SKM-1 treated with dmso at 0.1 percent for 144 hours (cell line): ENCODE measurements around the gene JUNB.

Experiments
- DNase-seq: peaks from one replicate; lab custom pipeline; 2025; ENCODE audit not compliant: unreplicated experiment; lab: John Stamatoyannopoulos, UW

Gene JUNB

GRCh38 chr19:12773571-12773970 lies 17.7 kb upstream of the JUNB start:
- DNase-seq, result no peak

GRCh38 chr19:12774588-12775555 lies 16.4 kb upstream of the JUNB start, which contains the start of gene HOOK2:
Gene HOOK2, minus strand, starts transcription at chr19:12775552. Its CDS starts 103 bp downstream, at chr19:12775449.
- no peak for DNase-seq

- peak; percentile 63 for DNase-seq
These were observed 13.9 kb upstream of the JUNB start for GRCh38 chr19:12777217-12778016.

GRCh38 chr19:12778017-12778904 lies 13.0 kb upstream of the JUNB start:
- DNase-seq, result no peak

- no peak for DNase-seq
These were observed 12.5 kb upstream of the JUNB start for GRCh38 chr19:12778905-12779161.

- no peak for DNase-seq
These were observed 11.9 kb upstream of the JUNB start for GRCh38 chr19:12779162-12779993.

GRCh38 chr19:12782174-12782423 lies 9.2 kb upstream of the JUNB start:
- DNase-seq, result no peak

GRCh38 chr19:12782424-12783290 lies 8.6 kb upstream of the JUNB start:
- no peak for DNase-seq

GRCh38 chr19:12783291-12783848 lies 7.9 kb upstream of the JUNB start:
- DNase-seq, result no peak

- no peak for DNase-seq
These were observed 7.4 kb upstream of the JUNB start for GRCh38 chr19:12783849-12784393.

- no peak for DNase-seq
These were observed 6.9 kb upstream of the JUNB start for GRCh38 chr19:12784394-12784870.

- no peak for DNase-seq
These were observed 6.3 kb upstream of the JUNB start for GRCh38 chr19:12784871-12785430.

GRCh38 chr19:12785431-12786031 lies 5.8 kb upstream of the JUNB start:
- DNase-seq, result peak; percentile 71

- peak; percentile 72 for DNase-seq
These were observed 5.0 kb upstream of the JUNB start for GRCh38 chr19:12786141-12786870.

GRCh38 chr19:12786952-12787351 lies 4.3 kb upstream of the JUNB start:
- no peak for DNase-seq

GRCh38 chr19:12787458-12787857 lies 3.8 kb upstream of the JUNB start:
- DNase-seq, result no peak

GRCh38 chr19:12788042-12788681 lies 3.1 kb upstream of the JUNB start:
- no peak for DNase-seq
